Measurements from ENCODE around the gene ATP6V0D1.

The ATP6V0D1 gene

GRCh38 chr16:67394155-67395104 lies 86.5 kb downstream of the ATP6V0D1 start:
- H3K4me3 ChIP-seq (ENCODE audit: low read depth, low read length): no peak overlapping the region

- peak overlapping the region; percentile 30 for H3K4me3 ChIP-seq (ENCODE audit: low read depth, low read length)
Measured at GRCh38 chr16:67393788-67394154, 87.2 kb downstream of the ATP6V0D1 start.

DNA sequence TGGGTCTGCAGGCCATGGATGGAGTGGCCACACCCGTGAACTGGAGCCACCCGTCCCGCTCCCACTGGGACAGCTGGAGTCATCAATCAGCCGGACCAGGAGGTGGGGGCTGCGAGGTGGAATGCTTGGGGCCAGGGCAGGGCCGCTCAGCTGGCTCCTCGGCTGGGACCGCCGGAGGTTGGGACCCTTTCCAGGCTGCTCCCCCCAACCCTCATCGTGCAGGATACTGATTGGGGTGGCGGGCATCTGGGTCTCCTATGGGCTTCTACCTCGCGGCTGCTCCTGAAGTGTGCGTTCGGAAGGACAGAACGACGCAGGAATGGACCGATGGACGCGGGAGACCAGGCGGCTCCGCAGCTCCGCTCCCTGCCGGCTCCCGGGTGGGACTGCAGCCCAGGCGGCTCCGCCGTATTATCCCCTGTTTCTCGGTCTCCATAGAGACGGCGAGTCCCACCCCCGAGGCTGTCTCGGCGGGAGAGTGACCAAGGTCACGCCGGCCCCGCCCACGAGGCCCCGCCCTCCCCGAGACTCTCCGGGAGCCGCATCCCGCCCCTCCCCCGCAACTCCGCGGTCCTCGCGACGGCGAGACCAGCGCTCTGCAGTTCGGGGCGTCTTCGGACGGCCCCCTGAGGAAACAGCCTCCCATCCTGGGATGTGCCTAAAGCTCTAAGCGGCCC lies 87.7 kb downstream of the ATP6V0D1 start, which contains the start of gene TPPP3:
Gene TPPP3, minus strand, starts transcription at position 388 of the 677 bp plus-strand sequence. CDS start 2,387 bp downstream, outside the sequence.
- H3K4me3 ChIP-seq (ENCODE audit: low read depth, low read length): peak within 1 kb of the TSS; percentile 30

DNA sequence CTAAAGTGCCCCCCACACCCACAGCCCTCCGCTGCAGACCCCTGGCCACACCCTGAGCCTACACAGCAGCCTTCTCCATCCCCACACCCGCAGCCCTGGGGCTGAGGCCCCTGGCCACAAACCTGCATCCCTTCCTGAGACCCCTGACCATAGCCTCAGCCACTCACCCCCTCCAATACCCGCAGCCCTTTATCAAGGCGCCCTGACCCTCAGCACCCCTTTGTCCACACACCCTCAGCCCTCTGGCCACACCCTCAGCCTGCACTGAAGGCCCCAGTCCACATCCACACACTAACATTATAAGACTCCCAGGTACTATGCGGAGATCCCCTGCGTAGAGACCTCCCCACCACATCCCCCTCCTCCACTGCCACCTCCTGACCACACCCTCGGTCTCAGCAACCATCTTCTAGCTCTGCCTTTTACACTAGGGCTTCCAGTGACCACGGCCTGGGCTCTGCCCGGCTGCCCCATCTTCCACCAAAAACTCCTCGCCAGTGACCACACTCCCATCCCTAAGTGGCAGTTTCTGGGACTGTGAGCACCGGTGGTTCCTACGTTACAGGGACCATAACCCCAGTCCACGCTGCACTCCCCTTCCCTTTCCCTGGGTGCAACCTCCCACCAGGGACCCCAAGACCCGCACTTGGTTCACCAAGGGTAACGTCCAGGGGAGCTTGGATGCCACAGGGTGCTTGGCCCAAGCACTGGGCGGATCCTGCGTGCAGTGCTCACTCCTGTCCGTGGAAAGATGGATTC lies 88.5 kb downstream of the ATP6V0D1 start:
- H3K4me3 ChIP-seq (ENCODE audit: low read depth, low read length): no peak overlapping the region

DNA sequence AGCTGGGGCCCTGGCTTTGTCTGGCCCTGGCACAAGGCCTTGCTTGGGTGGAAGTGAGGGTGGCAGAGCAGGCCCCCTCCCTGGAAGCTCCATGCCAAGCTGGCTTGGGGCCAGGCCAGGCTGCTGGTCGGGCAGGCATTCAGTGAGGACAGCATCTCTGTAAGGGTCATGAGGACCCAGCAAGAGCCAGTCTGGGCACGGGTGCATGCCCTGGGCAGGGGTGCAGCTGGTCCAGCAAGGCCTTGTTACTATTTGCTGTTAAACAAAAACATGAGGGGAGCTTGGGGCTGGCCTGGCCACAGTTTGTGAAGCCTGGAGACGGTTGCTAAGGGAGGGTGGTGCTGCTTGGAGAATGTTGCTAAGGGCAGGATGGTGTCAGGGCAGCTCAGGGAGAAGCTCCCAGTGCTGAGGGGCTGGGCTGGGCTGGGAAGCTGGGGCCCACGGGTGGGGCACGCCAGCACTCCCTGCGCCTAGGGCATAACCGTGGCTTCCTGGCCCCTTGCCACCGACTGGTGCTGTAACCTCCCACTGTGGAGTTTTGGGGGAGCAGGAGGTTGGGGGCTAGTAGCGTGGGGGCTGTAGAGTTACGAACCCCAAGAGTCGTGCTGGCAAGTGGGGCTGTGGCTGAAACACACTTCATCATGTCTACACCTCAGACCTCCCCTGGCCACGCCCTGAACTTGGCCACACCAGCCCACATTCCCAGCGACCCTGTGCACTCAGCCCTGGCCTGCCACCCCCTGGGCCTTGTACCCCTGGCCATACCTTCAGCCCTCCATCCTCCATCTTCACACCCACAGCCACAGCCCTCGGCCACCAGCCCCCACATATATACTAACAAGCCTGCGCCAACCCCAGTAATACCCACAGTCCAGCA lies 89.3 kb downstream of the ATP6V0D1 start:
- no peak overlapping the region for H3K4me3 ChIP-seq (ENCODE audit: low read depth, low read length)

GRCh38 chr16:67390816-67391423 lies 90.0 kb downstream of the ATP6V0D1 start:
- no peak overlapping the region for H3K4me3 ChIP-seq (ENCODE audit: low read depth, low read length)

DNA sequence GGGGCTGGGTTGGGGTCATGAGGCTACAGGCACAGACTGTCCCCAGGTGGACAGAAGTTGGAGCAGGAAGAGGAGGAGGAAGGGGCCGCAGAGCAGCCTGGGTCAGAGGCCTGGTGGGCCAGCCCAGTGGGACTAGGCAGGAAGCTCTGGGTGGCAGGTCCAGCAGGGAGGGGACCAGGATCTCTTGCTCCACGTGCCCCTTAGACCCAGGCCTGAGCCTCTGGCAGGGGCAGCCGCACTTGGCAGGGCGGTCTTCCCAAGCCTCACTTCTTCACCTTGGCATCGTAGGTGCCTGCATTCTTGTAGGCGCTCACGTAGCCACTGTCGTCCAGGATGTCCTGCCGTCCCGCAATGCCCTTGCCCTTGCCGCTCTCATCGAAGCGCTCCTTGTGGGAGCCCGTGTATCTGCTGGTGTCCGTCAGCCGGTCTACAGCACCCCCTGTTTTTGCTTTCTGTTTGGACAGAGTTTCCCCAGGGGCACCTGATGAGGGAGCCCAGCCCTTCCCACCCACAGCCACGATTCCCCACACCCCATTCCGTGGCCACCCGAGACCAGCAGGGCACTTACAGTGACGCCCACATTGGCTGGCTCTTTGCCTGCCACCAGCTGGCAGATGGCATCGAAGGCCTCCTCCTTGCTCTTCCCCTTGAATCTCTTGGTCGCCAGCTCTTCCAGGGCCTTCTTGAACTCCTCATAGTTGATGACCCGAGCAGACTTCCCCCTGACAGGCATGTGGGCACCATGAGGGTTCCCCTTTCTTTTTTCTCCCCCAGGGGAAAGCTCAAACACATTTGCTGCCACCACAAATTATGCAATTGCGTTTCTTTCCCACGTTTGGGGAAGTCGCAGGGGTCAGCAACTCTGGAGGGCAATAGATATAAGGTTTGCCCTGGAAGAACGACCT lies 90.8 kb downstream of the ATP6V0D1 start:
- no peak overlapping the region for H3K4me3 ChIP-seq (ENCODE audit: low read depth, low read length)

GRCh38 chr16:67388591-67388990 lies 92.4 kb downstream of the ATP6V0D1 start:
- no peak overlapping the region for H3K4me3 ChIP-seq (ENCODE audit: low read depth, low read length)

DNA sequence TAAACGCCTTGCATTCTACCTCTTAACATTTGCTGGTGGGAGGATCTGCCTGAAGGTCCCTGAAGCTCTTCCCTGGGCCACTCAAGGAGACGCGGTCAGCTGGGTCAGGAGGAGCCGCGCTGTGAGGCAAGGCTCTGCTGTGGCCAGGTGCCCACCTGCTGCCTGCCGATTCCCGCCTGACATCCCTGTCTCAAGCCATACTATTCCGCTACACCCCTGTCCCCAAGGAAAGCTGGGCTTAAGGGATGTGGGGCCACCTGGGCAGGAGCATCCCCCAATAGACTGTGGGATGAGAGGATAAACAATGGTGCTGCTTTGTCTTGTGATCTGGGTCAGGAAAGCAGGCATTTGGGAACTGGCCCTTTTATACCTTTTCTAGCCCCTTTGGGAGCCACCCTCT lies 92.8 kb downstream of the ATP6V0D1 start:
- H3K4me3 ChIP-seq (ENCODE audit: low read depth, low read length): no peak overlapping the region
